ENCODE measurements around the gene ALG12. TPM values are rescaled to one million over a fixed set of nuclear protein-coding genes. Genes with fewer than 3 reads are reported as not detected.
A peak's percentile ranks its signal among the peaks of the same experiment; 100 is the strongest.
"Not testable (repeated sequence)": the region's sequence is repeated elsewhere in the genome, so short reads cannot be mapped to it uniquely, and the experiment has no call there.

The ALG12 gene
- total and polyA plus RNA-seq, 8 donors: 2.3 to 30.7 (median 9.0) TPM

- 33 to 68% (median 46%) methylated on average over 3 to 17 of the region's 17 CpGs for WGBS, 5 donors
- peak; percentile 81 to 82 for DNase-seq
- Histone ChIP-seq H3K4me3 (peak overlapping the region; percentile 9 to 52 (median 40)), H3K9me3 (no peaks in the 10 kb centered on the region), H3K27ac (peak overlapping the region; percentile 94 to 98 (median 98)), H3K27me3 (no peaks in the 10 kb centered on the region), H3K4me1 (peaks cover 27 to 57% (median 42%) of the 10 kb centered on the region in 4 donors), H3K36me3 (no peaks in the 10 kb centered on the region)
- no peak for TF ChIP-seq CTCF (IDR thresholded peaks at IDR 0.05)
- peak in 2 of 3 donors; percentile 53 to 67 for TF ChIP-seq POLR2AphosphoS5 (IDR thresholded peaks at IDR 0.05)
- peak in 1 of 4 donors; percentile 18 for TF ChIP-seq POLR2A (IDR thresholded peaks at IDR 0.05)
- intact Hi-C loops (cut with DNase I; ENCODE audit: low total_unique reads): no loop called here
Observed at GRCh38 chr22:49946612-49947295, 28.5 kb upstream of the ALG12 start.

DNA sequence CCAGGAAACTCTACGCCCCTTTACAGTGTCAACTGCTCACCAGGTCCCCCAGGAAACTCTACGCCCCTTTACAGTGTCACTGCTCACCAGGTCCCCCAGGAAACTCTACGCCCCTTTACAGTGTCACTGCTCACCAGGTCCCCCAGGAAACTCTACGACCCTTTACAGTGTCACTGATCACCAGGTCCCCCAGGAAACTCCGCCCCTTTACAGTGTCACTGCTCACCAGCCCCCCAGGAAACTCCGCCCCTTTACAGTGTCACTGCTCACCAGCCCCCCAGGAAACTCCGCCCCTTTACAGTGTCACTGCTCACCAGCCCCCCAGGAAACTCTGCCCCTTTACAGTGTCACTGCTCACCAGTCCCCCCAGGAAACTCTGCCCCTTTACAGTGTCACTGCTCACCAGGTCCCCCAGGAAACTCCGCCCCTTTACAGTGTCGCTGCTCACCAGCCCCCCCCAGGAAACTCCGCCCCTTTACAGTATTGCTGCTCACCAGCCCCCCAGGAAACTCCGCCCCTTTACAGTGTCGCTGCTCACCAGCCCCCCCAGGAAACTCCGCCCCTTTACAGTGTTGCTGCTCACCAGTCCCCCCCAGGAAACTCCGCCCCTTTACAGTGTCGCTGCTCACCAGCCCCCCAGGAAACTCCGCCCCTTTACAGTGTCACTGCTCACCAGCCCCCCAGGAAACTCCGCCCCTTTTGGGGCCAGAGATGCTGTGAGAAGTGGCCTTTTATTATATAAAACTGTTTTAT, 27.0 kb upstream of the ALG12 start:
- WGBS, 5 donors: 79 to 85% (median 83%) methylated on average over 9 to 17 of the region's 17 CpGs

GRCh38 chr22:49944399-49944891, 26.2 kb upstream of the ALG12 start:
- Histone ChIP-seq H3K27ac (peak overlapping the region; percentile 55 to 84 (median 64)), H3K4me3 (peak overlapping the region in 1 of 4 donors; percentile 6), H3K4me1 (peaks cover 14 to 41% (median 30%) of the 10 kb centered on the region in 4 donors), H3K9me3 (no peaks in the 10 kb centered on the region), H3K36me3 (no peaks in the 10 kb centered on the region), H3K27me3 (no peaks in the 10 kb centered on the region)
- 83 to 93% (median 92%) methylated on average over 7 to 13 of the region's 13 CpGs for WGBS, 5 donors
- no peak for DNase-seq
- TF ChIP-seq EP300 (IDR thresholded peaks at IDR 0.05): no peak
- TF ChIP-seq POLR2AphosphoS5 (IDR thresholded peaks at IDR 0.05): no peak
- TF ChIP-seq CTCF (IDR thresholded peaks at IDR 0.05): no peak
- TF ChIP-seq POLR2A (IDR thresholded peaks at IDR 0.05): no peak
- intact Hi-C loops (cut with DNase I; ENCODE audit: low total_unique reads): no loop called here

More for the DNA sequence above, 27.0 kb upstream of the ALG12 start:
- Histone ChIP-seq H3K4me1 (peaks cover 21 to 48% (median 34%) of the 10 kb centered on the region in 4 donors), H3K27ac (peak overlapping the region; percentile 54 to 98 (median 97))
- H3K27me3 ChIP-seq; H3K9me3 ChIP-seq; H3K4me3 ChIP-seq; H3K36me3 ChIP-seq; intact Hi-C loops (cut with DNase I; ENCODE audit: low total_unique reads): not testable (repeated sequence)
- DNase-seq: peak in 1 of 2 donors; percentile 76

- no peaks in the 10 kb centered on the region for H3K36me3 ChIP-seq
- peak overlapping the region; percentile 51 to 84 (median 64) for H3K27ac ChIP-seq
- no peak for DNase-seq
- no peaks in the 10 kb centered on the region for H3K27me3 ChIP-seq
- H3K4me3 ChIP-seq: peak overlapping the region in 1 of 4 donors; percentile 13
- WGBS, 5 donors: 55 to 76% (median 70%) methylated on average over 13 to 25 of the region's 25 CpGs
- intact Hi-C loops (cut with DNase I; ENCODE audit: low total_unique reads): no loop called here
- TF ChIP-seq CTCF (IDR thresholded peaks at IDR 0.05) (no peak), POLR2A (IDR thresholded peaks at IDR 0.05) (no peak)
- peaks cover 14 to 46% (median 33%) of the 10 kb centered on the region in 4 donors for H3K4me1 ChIP-seq
- no peaks in the 10 kb centered on the region for H3K9me3 ChIP-seq
Observed at GRCh38 chr22:49943771-49944398, 25.6 kb upstream of the ALG12 start.

All from stomach (tissue), 9 donors.